ENCODE data around the gene NCOA1.

NCOA1 gene

GRCh38 chr2:24511894-24512293 is 20.8 kb downstream of the NCOA1 start:
- Histone ChIP-seq H3K27me3 (ENCODE audit: insufficient read depth, low read length, poor library complexity) (no peaks in the 10 kb centered on the region), H3K27ac (ENCODE audit: low read length) (no peak overlapping the region), H3K79me2 (ENCODE audit: insufficient read depth, low read length) (peaks cover 49% of the 10 kb centered on the region), H3K9me3 (ENCODE audit: insufficient read depth, low read length, severe bottlenecking) (no peaks in the 10 kb centered on the region), H3K36me3 (ENCODE audit: insufficient read depth, low read length) (no peaks in the 10 kb centered on the region), H3K4me1 (ENCODE audit: insufficient read depth, low read length) (no peaks in the 10 kb centered on the region), H3K4me3 (ENCODE audit: low read depth in 1 of 2, low read length in 2 of 2) (no peak overlapping the region), H3K9ac (ENCODE audit: low read depth, low read length) (no peak overlapping the region), H2AFZ (ENCODE audit: low read depth, low read length) (no peak overlapping the region), H4K20me1 (ENCODE audit: insufficient read depth, low read length) (0 out of 2 replicates have a peak, but pooled peaks cover 4% of the 10 kb centered on the region), H3K4me2 (ENCODE audit: insufficient read depth, low read length) (no peak overlapping the region)
- ATAC-seq (ENCODE audit: insufficient read depth, low read depth) (no peak), DNase-seq (no peak)
- no peak for TF ChIP-seq EZH2 (IDR thresholded peaks at IDR 0.05; ENCODE audit: borderline replicate concordance, low read depth, low read length, severe bottlenecking)
- TF ChIP-seq, protein P1, sequence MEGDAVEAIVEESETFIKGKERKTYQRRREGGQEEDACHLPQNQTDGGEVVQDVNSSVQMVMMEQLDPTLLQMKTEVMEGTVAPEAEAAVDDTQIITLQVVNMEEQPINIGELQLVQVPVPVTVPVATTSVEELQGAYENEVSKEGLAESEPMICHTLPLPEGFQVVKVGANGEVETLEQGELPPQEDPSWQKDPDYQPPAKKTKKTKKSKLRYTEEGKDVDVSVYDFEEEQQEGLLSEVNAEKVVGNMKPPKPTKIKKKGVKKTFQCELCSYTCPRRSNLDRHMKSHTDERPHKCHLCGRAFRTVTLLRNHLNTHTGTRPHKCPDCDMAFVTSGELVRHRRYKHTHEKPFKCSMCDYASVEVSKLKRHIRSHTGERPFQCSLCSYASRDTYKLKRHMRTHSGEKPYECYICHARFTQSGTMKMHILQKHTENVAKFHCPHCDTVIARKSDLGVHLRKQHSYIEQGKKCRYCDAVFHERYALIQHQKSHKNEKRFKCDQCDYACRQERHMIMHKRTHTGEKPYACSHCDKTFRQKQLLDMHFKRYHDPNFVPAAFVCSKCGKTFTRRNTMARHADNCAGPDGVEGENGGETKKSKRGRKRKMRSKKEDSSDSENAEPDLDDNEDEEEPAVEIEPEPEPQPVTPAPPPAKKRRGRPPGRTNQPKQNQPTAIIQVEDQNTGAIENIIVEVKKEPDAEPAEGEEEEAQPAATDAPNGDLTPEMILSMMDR (IDR thresholded peaks at IDR 0.05; ENCODE audit: borderline replicate concordance, extremely low read depth, low read length, poor library complexity, severe bottlenecking), result no peak

- TF ChIP-seq, protein P1 (IDR thresholded peaks at IDR 0.05; ENCODE audit: borderline replicate concordance, extremely low read depth, low read length, poor library complexity, severe bottlenecking), result no peak
- no peak for TF ChIP-seq EZH2 (IDR thresholded peaks at IDR 0.05; ENCODE audit: borderline replicate concordance, low read depth, low read length, severe bottlenecking)
- Histone ChIP-seq H3K4me1 (ENCODE audit: insufficient read depth, low read length) (no peaks in the 10 kb centered on the region), H3K27ac (ENCODE audit: low read length) (no peak overlapping the region), H3K36me3 (ENCODE audit: insufficient read depth, low read length) (no peaks in the 10 kb centered on the region), H3K9ac (ENCODE audit: low read depth, low read length) (no peak overlapping the region), H4K20me1 (ENCODE audit: insufficient read depth, low read length) (0 out of 2 replicates have a peak, but pooled peaks cover 4% of the 10 kb centered on the region), H3K79me2 (ENCODE audit: insufficient read depth, low read length) (peaks cover 51% of the 10 kb centered on the region), H3K4me3 (ENCODE audit: low read depth in 1 of 2, low read length in 2 of 2) (no peak overlapping the region), H2AFZ (ENCODE audit: low read depth, low read length) (no peak overlapping the region), H3K27me3 (ENCODE audit: insufficient read depth, low read length, poor library complexity) (no peaks in the 10 kb centered on the region), H3K4me2 (ENCODE audit: insufficient read depth, low read length) (no peak overlapping the region), H3K9me3 (ENCODE audit: insufficient read depth, low read length, severe bottlenecking) (no peaks in the 10 kb centered on the region)
- DNase-seq (no peak), ATAC-seq (ENCODE audit: insufficient read depth, low read depth) (no peak)
These were observed 21.4 kb downstream of the NCOA1 start for GRCh38 chr2:24512404-24512803.

GRCh38 chr2:24512831-24513230 is 21.8 kb downstream of the NCOA1 start:
- H2AFZ ChIP-seq (ENCODE audit: low read depth, low read length), result no peak overlapping the region
- no peak overlapping the region for H3K4me2 ChIP-seq (ENCODE audit: insufficient read depth, low read length)
- H4K20me1 ChIP-seq (ENCODE audit: insufficient read depth, low read length), result 0 out of 2 replicates have a peak, but pooled peaks cover 2% of the 10 kb centered on the region
- no peaks in the 10 kb centered on the region for H3K36me3 ChIP-seq (ENCODE audit: insufficient read depth, low read length)
- no peak overlapping the region for H3K27ac ChIP-seq (ENCODE audit: low read length)
- no peak for DNase-seq
- no peak for TF ChIP-seq EZH2 (IDR thresholded peaks at IDR 0.05; ENCODE audit: borderline replicate concordance, low read depth, low read length, severe bottlenecking)
- H3K4me3 ChIP-seq (ENCODE audit: low read depth in 1 of 2, low read length in 2 of 2), result no peak overlapping the region
- H3K27me3 ChIP-seq (ENCODE audit: insufficient read depth, low read length, poor library complexity), result no peaks in the 10 kb centered on the region
- no peak overlapping the region for H3K9ac ChIP-seq (ENCODE audit: low read depth, low read length)
- H3K9me3 ChIP-seq (ENCODE audit: insufficient read depth, low read length, severe bottlenecking), result no peaks in the 10 kb centered on the region
- ATAC-seq (ENCODE audit: insufficient read depth, low read depth), result no peak
- peaks cover 52% of the 10 kb centered on the region for H3K79me2 ChIP-seq (ENCODE audit: insufficient read depth, low read length)
- H3K4me1 ChIP-seq (ENCODE audit: insufficient read depth, low read length), result no peaks in the 10 kb centered on the region

- DNase-seq (no peak), ATAC-seq (ENCODE audit: insufficient read depth, low read depth) (no peak)
- H3K36me3 ChIP-seq (ENCODE audit: insufficient read depth, low read length), result no peaks in the 10 kb centered on the region
- 0 out of 2 replicates have a peak, but pooled peaks cover 2% of the 10 kb centered on the region for H4K20me1 ChIP-seq (ENCODE audit: insufficient read depth, low read length)
- H3K27ac ChIP-seq (ENCODE audit: low read length), result no peak overlapping the region
- TF ChIP-seq, protein P1 (IDR thresholded peaks at IDR 0.05; ENCODE audit: borderline replicate concordance, extremely low read depth, low read length, poor library complexity, severe bottlenecking), result no peak
- TF ChIP-seq EZH2 (IDR thresholded peaks at IDR 0.05; ENCODE audit: borderline replicate concordance, low read depth, low read length, severe bottlenecking), result no peak
- H2AFZ ChIP-seq (ENCODE audit: low read depth, low read length), result no peak overlapping the region
- no peaks in the 10 kb centered on the region for H3K9me3 ChIP-seq (ENCODE audit: insufficient read depth, low read length, severe bottlenecking)
- no peaks in the 10 kb centered on the region for H3K27me3 ChIP-seq (ENCODE audit: insufficient read depth, low read length, poor library complexity)
- H3K4me2 ChIP-seq (ENCODE audit: insufficient read depth, low read length), result no peak overlapping the region
- H3K79me2 ChIP-seq (ENCODE audit: insufficient read depth, low read length), result peaks cover 47% of the 10 kb centered on the region
- H3K4me1 ChIP-seq (ENCODE audit: insufficient read depth, low read length), result no peaks in the 10 kb centered on the region
- H3K4me3 ChIP-seq (ENCODE audit: low read depth in 1 of 2, low read length in 2 of 2), result no peak overlapping the region
- H3K9ac ChIP-seq (ENCODE audit: low read depth, low read length), result no peak overlapping the region
These were observed 22.4 kb downstream of the NCOA1 start for GRCh38 chr2:24513281-24514071.
